ENCODE measurements around the gene RIC3. TPM values are rescaled to one million over a fixed set of nuclear protein-coding genes. Genes with fewer than 3 reads are reported as not detected.

RIC3 gene
- 1.7 to 3.3 TPM (median 2.1 TPM) in 5 replicates for total RNA-seq (2022; extraction: Qiagen RNA extraction)

GRCh38 chr11:8168485-8169257 is at the start of gene RIC3:
RIC3 (minus strand) TSS chr11:8169025; CDS start chr11:8168989, 36 bp downstream.

GRCh38 chr11:8080674-8081590 is 87.9 kb downstream of the RIC3 start, which contains the start of gene TUB:
TUB (plus strand) TSS chr11:8081211; CDS start chr11:8081511, 300 bp downstream.

Other genes with a start within 250 kb of the RIC3 start
- not detected in 5 replicates for gene OR10A6, start 237.8 kb downstream of the RIC3 start, total RNA-seq (2022; extraction: Qiagen RNA extraction)
- not detected in 5 replicates for gene OR10A3, start 227.3 kb downstream of the RIC3 start, total RNA-seq (2022; extraction: Qiagen RNA extraction)
- not detected in 5 replicates for gene NLRP10, start 203.6 kb downstream of the RIC3 start, total RNA-seq (2022; extraction: Qiagen RNA extraction)
- 309 to 357 TPM (median 320 TPM) in 5 replicates for gene EIF3F, start 181.7 kb downstream of the RIC3 start, total RNA-seq (2022; extraction: Qiagen RNA extraction)
- 5.0 to 6.9 TPM (median 6.4 TPM) in 5 replicates for gene TUB, start 87.8 kb downstream of the RIC3 start, total RNA-seq (2022; extraction: Qiagen RNA extraction)
- 2.6 to 3.3 TPM (median 2.8 TPM) in 5 replicates for gene LMO1, start 94.9 kb upstream of the RIC3 start, total RNA-seq (2022; extraction: Qiagen RNA extraction)